Measurements from ENCODE around the gene SMOC1. TPM values are rescaled to one million over a fixed set of nuclear protein-coding genes. Genes with fewer than 3 reads are reported as not detected.

SMOC1 gene
- total RNA-seq, 1 donor from 2014 or later = 1.0 TPM

DNA sequence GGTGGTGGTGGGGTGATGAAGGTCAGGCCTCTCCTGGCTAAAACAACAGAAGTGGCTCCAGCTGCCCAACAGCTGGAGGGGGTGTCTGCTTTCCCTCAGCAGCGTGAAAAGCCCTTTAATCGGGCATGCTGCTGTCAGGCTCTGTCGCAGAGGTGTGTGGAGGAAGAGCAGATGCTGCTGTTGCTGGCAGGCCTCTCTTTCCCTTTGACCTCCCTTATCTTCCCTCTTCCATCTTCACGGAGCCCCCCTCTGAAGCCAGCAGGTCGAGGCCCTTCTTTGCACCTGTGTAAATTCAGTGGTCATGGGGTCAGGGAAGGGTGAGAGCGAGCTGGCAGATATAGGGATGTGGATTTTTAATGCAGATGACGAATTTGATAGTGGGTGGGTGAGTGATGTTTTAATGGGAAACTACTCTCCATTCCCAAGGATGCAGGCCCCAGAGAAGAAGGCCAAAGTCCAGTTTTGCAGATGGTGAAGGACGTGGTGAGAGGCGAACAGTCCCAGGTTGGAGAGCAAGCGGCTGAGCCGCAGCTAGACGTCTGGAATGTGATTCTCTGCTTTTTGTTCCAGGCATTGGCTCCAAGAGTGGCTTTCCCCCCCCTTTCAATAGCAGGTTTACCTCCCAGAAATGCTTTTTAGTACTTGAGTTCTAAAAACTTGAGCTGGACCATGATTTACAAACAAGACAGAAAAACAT lies 64.0 kb downstream of the SMOC1 start:
- no peak for DNase-seq

GRCh38 chr14:69945347-69945746 lies 66.1 kb downstream of the SMOC1 start:
- no peak for DNase-seq

DNA sequence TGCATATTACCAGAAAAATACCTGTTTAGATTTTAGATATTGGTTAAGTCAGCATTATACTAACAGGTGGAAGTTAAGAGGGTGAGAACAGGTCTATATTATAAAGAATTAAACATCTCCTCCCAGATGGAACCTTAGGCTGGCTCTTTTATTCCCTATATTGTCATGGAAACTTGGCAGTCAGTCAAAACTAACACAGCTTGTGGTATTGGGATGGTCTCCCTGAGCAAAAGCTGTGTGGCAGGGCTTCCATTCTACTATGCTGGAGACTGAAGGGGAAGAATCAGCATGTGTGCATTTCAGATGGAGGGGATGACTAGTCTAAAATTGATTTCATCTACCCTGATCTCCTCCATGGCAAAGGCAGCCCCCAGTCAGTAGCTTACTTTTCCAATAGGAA lies 66.7 kb downstream of the SMOC1 start:
- peak; percentile 7 for DNase-seq

DNA sequence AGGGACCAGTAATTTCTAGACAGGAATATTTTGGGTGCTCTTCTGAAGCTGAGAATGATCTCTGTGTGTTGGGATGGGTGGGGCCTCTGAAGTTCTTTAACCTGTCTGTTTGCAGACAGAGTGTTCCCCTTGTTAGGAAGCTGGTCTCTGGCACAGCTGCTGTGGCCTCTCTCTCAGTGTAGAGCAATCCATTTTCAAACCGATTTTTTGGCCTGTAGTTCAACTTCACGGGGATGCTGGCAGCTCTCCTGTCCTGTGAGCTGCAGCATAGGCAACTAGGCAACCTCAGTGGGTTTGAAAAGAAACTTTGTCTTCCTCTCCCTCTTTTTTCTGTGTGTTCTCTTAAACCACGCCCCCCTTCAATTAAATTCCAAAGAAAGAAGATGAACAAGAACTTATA lies 69.1 kb downstream of the SMOC1 start:
- no peak for DNase-seq

DNA sequence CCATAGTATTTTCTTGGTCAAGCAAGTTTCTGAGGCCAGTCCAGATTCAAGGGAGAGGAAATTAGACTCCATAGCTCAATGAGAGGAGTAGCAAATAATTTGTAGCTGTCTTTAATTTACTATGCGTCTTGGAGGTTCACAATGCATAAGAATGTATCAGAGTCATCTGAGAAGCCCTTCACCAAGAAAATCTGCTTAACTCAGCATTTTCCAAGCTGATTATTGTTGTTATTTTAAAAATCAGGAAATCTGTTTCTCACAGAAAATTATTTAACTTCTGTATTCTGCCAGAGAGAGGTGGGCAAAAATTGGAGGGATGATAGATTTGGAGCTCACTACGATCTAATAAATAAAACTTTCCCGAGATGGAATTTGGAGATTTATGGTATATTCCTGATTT lies 72.0 kb downstream of the SMOC1 start:
- no peak for DNase-seq

DNA sequence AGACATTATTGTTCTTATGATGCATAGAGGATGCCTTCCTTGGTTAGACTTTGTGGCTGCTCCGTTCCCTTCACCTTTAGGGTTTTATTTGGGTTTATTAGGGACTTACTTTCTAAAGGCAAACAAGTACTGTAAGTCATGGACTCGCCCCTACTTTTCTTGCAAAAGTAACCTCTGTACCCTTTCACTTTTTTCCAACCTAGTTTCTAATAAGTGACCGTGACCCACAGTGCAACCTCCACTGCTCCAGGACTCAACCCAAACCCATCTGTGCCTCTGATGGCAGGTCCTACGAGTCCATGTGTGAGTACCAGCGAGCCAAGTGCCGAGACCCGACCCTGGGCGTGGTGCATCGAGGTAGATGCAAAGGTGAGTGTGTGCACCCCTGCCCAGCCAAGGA lies 72.7 kb downstream of the SMOC1 start:
- DNase-seq = no peak

DNA sequence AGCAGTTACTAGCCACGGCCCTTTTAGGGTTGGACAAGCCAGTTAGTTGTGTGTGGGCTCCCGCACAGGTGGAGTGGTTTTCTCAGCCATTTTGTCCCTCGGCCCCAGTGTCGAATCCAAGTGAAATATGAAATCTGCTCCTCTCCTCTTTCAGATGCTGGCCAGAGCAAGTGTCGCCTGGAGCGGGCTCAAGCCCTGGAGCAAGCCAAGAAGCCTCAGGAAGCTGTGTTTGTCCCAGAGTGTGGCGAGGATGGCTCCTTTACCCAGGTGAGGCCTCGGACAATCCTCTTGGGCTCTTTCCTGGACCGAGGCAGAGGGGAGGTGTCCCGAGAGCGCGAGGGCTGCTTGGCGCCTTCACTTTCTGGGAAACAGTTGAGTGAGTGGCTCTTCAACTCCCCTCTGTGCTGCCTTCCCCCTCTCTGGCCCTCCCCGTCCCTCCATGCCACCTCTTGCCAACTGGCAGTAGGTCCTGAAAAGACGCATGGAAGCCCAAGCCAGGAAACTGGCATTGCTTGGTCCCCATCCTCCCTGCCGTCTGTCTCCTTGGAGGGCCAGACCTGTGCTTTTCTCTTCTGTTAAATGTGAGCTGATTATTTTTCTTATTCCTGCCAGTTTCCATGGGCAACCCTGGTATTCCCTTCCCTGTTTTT lies 74.2 kb downstream of the SMOC1 start:
- DNase-seq = no peak

DNA sequence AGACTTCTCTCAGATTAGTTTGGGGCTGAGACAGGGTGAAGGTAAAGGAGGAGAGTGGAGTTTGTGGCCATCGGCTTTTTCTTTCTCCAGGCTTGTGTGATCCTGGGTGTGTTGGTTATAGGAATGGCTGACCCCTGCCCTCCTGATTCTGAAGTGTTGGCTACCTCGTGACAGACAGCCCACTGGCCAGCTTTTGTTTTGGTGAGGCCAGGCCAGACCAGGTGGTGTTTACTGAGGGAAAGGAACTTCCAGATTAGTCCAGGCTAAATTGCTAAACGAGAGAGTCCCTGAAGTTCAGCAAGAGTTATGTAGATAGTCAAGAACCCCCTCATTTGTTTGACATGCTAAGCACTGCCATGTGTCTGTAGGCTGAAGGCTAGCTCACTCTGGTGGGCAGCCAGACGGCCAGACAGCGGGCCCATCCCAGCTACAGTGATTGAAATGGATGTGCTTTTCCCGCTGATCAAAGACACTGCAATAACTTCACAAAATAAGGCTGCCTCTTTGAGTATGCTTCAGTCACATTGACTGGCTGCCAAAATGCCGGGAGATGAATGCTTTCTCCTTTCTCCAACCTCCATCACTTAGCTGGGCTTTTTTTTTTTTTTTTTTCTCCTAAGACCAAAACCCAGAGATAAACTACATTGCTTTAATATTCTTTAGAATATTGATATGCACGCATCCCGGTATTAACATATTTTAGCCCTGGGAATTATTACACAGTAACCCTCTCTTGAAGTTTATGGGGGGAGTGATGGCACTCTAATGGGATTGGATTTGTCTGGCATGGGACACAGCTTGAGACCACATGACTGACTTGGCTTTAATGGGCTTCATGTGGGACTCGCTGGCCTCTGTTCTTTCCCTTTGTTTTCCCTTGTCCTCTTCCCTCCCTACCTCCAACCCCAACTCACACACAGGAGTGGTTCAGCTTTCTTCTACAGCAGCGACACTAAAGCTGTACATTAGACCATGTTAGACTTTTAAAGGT lies 76.9 kb downstream of the SMOC1 start:
- no peak for DNase-seq

DNA sequence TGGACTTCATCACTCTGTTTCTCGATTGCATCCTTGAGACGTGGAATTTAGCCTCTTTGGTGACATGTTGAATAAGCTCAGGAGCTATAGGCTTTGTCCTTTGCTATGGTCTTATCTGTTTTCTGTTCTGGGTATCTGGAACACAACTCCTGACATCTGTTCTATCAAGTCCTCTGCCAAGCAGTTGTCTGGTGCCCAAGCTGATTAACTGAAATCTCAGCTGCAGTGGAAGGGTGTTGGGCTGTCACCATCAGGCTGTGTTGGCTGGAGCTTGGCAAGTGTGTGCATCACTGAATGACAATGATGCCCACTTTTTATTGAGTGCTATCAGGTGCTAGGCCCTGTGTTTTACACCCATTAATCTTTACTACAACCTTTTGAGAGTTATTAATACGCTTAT lies 77.8 kb downstream of the SMOC1 start:
- no peak for DNase-seq

DNA sequence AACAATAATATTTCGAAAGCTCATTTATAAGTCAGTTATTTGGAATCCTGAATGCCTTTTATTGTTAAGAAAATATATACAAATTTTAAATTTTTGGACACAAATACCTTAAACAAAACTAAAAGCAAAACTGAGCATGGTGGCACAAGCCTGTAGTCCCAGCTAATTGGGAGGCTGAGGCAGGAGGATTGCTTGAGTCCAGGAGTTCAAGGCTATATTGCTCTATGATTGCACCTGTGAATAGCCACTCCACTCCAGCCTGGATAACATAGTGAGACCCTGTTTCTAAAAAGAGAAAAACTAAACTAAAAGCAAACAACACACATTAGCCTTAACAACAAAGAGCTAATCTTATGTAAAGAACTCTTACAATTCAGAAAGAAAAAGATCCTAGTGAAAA lies 78.8 kb downstream of the SMOC1 start:
- no peak for DNase-seq

DNA sequence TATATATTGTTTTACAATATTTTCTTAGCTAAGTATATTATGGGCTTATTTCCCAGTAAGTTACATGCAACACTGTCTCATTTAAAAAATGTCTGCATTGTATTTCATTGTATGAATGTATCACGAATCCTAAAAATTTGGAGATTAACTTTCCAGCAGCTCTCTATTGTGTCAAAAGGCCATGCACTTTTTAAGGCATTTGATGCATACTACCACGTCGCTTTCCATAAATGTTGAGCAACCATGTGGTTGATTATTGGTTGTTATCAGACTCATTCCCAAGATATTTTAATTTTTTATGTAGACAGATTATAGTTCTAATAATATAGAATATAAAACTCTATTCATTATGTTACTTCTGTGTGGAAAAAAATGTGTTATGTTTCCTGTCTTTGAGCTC lies 79.9 kb downstream of the SMOC1 start:
- no peak for DNase-seq

GRCh38 chr14:69960296-69960695 lies 81.1 kb downstream of the SMOC1 start:
- no peak for DNase-seq

- no peak for DNase-seq
Measured at GRCh38 chr14:69963966-69964365, 84.8 kb downstream of the SMOC1 start.

- no peak for DNase-seq
Measured at GRCh38 chr14:69964841-69965240, 85.6 kb downstream of the SMOC1 start.

- DNase-seq = no peak
Measured at GRCh38 chr14:69968132-69968531, 88.9 kb downstream of the SMOC1 start.

DNA sequence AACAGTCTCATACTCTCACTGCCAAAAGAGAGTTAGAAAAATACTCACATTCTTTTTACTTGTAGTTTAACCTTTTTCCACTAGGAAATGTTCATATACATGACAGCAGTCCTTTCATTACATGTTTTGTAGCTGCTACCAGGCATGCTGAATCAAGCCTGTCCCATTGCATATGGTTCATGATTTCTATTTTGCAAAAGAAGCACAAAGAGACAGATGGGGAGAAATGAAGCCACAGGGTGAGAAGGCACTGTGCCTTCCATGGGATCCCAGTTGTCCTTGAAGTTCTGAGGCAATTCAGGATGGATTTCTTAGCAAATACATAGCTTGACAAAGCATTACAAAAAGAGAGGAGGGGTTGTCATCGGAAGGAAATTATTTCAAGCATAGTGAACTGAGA lies 89.5 kb downstream of the SMOC1 start:
- no peak for DNase-seq

GRCh38 chr14:69972755-69973154 lies 93.5 kb downstream of the SMOC1 start:
- no peak for DNase-seq

DNA sequence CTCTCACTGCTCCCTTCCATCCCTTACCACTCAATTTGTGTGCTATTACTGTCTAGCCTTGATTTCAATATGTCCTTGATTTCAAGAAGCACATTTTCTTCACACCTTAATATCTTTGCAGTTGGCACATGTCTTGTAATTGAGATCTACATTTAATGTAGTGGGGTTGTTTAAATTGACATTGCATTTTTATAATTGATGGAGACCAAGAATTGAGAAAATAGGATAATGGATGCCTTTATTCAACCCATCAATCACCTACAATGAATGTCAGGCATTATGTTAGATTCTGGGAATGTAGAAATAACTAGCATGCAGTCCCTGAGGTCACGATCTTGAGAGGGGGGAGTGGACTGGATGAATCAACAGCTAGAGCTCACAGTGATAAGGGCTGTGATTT lies 94.6 kb downstream of the SMOC1 start:
- DNase-seq = no peak

GRCh38 chr14:69979882-69980281 lies 100.7 kb downstream of the SMOC1 start:
- no peak for DNase-seq

- DNase-seq = no peak
Measured at GRCh38 chr14:69980457-69981425, 101.5 kb downstream of the SMOC1 start.

GRCh38 chr14:69982220-69982839 lies 103.1 kb downstream of the SMOC1 start:
- no peak for DNase-seq

DNA sequence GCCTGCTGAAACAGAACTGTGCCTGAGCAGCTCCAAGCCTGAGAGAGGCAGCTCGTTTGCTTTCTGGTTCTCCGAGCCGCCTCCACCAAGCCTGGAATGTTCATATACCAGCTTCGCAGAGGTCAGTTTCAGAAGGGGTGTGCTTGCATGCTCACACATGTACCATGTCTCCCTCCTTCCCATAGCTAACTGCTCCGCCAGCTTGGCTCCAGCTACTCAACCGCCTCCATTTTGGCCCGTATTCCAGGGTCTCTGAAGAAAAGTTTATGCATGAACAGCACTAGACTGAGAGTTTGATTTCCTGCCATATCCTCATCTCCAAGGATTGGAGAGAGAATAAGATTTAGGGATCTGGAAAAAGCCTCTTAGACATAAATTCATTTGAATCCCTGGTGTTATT lies 103.7 kb downstream of the SMOC1 start:
- DNase-seq = no peak

Data from dermis blood vessel endothelial cell (primary cell).